ENCODE measurements around the gene BEX2. TPM values are rescaled to one million over a fixed set of nuclear protein-coding genes. Genes with fewer than 3 reads are reported as not detected.

The BEX2 gene
- total RNA-seq, 2 donors from 2014 or later = 16.4 to 59.9 TPM

DNA sequence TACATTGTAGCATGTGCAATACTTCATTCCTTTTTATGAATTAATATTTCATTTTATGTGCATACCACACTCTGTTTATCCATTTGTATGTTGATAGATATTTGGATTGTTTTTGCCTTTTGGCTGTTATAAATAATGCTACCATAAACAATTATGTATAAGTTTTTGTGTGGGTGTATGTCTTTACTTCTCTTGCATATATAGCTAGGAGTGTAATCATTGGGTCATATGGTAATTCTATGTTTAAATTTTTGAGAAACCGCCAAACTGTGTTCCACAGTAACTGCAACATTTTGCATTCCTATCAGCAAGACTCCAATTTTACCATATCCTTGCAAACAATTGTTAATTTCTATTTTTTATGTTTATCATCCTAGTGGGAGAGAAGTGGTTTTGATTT is 31.2 kb downstream of the BEX2 start:
- Histone ChIP-seq H3K4me3 (no peak overlapping the region), H3K27me3 (no peaks in the 10 kb centered on the region), H3K27ac (no peak overlapping the region), H3K36me3 (no peaks in the 10 kb centered on the region), H3K9me3 (no peaks in the 10 kb centered on the region), H3K4me1 (no peaks in the 10 kb centered on the region)
- DNase-seq (ENCODE audit: low spot score) = no peak
- TF ChIP-seq, protein P1, sequence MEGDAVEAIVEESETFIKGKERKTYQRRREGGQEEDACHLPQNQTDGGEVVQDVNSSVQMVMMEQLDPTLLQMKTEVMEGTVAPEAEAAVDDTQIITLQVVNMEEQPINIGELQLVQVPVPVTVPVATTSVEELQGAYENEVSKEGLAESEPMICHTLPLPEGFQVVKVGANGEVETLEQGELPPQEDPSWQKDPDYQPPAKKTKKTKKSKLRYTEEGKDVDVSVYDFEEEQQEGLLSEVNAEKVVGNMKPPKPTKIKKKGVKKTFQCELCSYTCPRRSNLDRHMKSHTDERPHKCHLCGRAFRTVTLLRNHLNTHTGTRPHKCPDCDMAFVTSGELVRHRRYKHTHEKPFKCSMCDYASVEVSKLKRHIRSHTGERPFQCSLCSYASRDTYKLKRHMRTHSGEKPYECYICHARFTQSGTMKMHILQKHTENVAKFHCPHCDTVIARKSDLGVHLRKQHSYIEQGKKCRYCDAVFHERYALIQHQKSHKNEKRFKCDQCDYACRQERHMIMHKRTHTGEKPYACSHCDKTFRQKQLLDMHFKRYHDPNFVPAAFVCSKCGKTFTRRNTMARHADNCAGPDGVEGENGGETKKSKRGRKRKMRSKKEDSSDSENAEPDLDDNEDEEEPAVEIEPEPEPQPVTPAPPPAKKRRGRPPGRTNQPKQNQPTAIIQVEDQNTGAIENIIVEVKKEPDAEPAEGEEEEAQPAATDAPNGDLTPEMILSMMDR (IDR thresholded peaks at IDR 0.05) = no peak

DNA sequence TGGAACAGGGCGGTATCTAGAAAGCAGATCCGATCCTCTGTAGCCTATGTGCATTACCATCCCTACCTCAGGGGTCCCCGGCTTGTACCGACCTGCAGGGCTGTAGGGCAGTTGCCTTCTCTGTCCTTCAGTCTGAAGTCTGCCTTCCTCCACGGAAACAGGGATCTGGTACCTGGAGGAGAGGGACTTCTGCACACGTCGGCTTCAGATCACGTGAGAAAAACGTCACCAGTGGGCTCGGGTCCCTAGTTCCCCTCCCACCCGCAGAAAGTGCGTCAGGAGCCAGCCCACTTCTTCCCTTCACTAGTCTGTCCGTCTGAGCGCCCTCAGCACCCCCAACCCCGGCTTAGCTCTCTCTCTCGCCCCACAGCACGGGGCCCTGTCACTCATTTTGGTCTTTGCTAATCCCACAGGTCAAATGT is 34.2 kb downstream of the BEX2 start, which contains the start of gene TCEAL5:
TSS of gene TCEAL5 (minus strand) at position 170 of the 422 bp plus-strand sequence. CDS start 2,187 bp downstream, outside the sequence.
- no peak within 1 kb of the TSS for H3K27ac ChIP-seq
- TF ChIP-seq, protein P1 (IDR thresholded peaks at IDR 0.05) = no peak
- DNase-seq (ENCODE audit: low spot score) = no peak
- H3K4me3 ChIP-seq = peak within 1 kb of the TSS in 1 of 2 donors; percentile 26
- H3K27me3 ChIP-seq = no peaks in the 10 kb centered on the region
- no peaks in the 10 kb centered on the region for H3K36me3 ChIP-seq
- no peaks in the 10 kb centered on the region for H3K9me3 ChIP-seq
- no peaks in the 10 kb centered on the region for H3K4me1 ChIP-seq

DNA sequence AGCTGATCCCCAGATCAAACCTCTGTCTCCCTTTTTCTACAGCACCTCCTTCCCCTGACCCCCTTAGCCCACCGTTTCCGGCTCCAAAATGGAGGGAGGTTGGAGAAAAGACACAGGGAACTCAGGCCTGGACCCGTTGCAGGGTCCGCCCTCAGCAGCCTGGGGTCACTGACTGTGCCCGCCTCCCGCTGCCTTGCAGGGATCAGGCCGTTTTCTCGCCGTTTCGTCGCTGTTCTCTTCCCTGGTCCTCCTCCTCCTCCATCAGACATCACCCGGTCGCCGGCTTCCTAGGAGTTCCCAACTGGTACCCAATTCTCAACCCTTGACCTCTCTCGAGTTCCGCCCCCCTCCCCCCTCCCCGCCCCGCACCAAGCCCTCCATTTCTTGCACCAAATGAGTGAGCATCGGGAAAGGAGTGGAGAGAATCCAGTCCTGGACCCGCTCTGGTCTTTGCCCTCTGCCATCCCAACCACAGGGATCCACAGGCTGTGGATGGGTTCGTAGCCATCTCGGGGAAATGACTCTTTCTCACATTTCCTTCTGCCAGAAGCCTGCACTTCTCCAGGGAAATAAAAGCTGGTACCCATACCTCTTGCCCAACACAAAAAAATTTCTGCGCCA is 34.7 kb downstream of the BEX2 start:
- H3K27ac ChIP-seq = no peak overlapping the region
- H3K9me3 ChIP-seq = no peaks in the 10 kb centered on the region
- TF ChIP-seq, protein P1 (IDR thresholded peaks at IDR 0.05) = no peak
- no peak for DNase-seq (ENCODE audit: low spot score)
- H3K4me3 ChIP-seq = peak overlapping the region in 1 of 2 donors; percentile 26
- no peaks in the 10 kb centered on the region for H3K4me1 ChIP-seq
- no peaks in the 10 kb centered on the region for H3K27me3 ChIP-seq
- no peaks in the 10 kb centered on the region for H3K36me3 ChIP-seq

DNA sequence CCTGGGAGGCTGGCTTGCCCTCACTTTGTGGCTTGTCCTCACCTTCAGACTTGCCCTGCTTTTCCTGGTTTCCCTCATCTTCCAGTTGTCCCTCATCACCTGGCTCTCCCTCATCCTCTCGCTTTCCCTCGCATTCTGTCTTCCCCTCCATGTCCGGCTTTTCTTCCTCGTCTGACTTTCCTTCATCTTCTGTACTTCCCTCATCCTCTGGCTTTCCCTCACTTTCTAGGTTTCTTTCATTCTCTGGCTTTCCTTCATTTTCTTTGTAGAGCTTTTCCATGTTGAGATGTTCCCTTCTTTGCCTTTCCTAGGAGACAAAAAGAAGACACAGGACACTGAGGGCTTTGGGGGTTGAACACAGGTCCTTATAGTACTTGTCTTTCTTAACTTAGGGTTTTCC is 36.5 kb downstream of the BEX2 start:
- H3K4me1 ChIP-seq = no peaks in the 10 kb centered on the region
- TF ChIP-seq, protein P1 (IDR thresholded peaks at IDR 0.05) = no peak
- H3K4me3 ChIP-seq = no peak overlapping the region
- no peak for DNase-seq (ENCODE audit: low spot score)
- H3K27ac ChIP-seq = no peak overlapping the region
- no peaks in the 10 kb centered on the region for H3K27me3 ChIP-seq
- H3K36me3 ChIP-seq = no peaks in the 10 kb centered on the region
- H3K9me3 ChIP-seq = no peaks in the 10 kb centered on the region

Other genes starting within 250 kb of the BEX2 start
- 10 to 100 TPM in 1 of 2 donors, 1 to 10 TPM in 1; 5.9 to 49.2 TPM for gene BEX1, start 246.8 kb downstream of the BEX2 start, total RNA-seq
- under 1 TPM; 0.22 to 0.39 TPM for gene NXF3, start 217.8 kb downstream of the BEX2 start, total RNA-seq
- 10 to 100 TPM; 72.2 to 74.9 TPM for gene BEX4, start 95.9 kb downstream of the BEX2 start, total RNA-seq
- 10 to 100 TPM; 47.8 to 66.6 TPM for gene TCEAL8, start 55.8 kb downstream of the BEX2 start, total RNA-seq
- under 1 TPM in 1 of 2 donors, not detected in 1; 0.47 TPM for gene TCEAL5, start 34.2 kb downstream of the BEX2 start, total RNA-seq
- gene TCEAL7, start 19.2 kb upstream of the BEX2 start, total RNA-seq = 1 to 10 TPM; 7.8 to 8.0 TPM
- 10 to 100 TPM; 43.3 to 56.9 TPM for gene TCEAL9, start 45.5 kb upstream of the BEX2 start, total RNA-seq
- gene BEX3, start 65.5 kb upstream of the BEX2 start, total RNA-seq = 100 to 1,000 TPM; 201 to 229 TPM
- gene RAB40A, start 208.5 kb upstream of the BEX2 start, total RNA-seq = under 1 TPM in 1 of 2 donors, not detected in 1; 0.31 TPM

Measured in right atrium auricular region (tissue), 2 donors.